Right lobe of liver (tissue), 4 donors: ENCODE data around the gene CAMK2D.

ENCODE experiments used
- CTCF ChIP-seq, 4 donors: fragments of 200-600 bp in 3 of 4; fragments of 450-650 bp in 1 of 4; IDR thresholded peaks; one replicate each; pipeline versions ENCODE4 v1.5.1 to v1.8.0; 2016 to 2022; ENCODE audit warnings: antibody characterized with exemption in 4 of 4, mild to moderate bottlenecking in 2 of 4
- POLR2A ChIP-seq: fragments of 450-650 bp; IDR thresholded peaks from one replicate; pipeline ENCODE4 v1.6.1; 2017; ENCODE audit warnings: antibody characterized with exemption, mild to moderate bottlenecking
- donor health status: DM: no; HTN: no; CAD: no.
- donor health status: DM: no; HTN: no; CAD: no.
- donor health status: DM: no; HTN: yes; CAD: no.

DNA sequence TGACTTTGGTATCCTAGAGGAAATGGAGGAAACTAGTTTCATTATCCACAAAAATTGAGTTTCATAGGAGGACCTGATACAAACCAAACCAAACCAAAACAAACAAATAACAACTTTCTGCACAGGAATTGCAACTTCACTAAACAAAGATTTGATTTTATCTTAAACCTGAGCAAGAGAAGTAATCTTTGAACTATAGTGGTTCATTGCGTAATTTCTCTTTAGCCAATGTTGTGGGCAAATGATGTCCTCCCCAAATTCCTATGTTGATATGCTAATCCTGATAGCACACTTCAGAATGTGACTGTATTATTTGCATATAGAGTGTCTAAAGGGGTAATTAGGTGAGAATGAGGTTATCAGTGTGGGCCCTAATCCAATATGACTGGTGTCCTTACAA, 102.4 kb downstream of the CAMK2D start:
- no peak for TF ChIP-seq CTCF (IDR thresholded peaks at IDR 0.05)
- TF ChIP-seq POLR2A: no peak
